Parathyroid adenoma (tissue), 2 donors: Measurements from ENCODE around the gene WNT3.

Source experiments
- H2AFZ ChIP-seq: fragments of 300-600 bp; sonication (generic); one replicate; pipeline ENCODE4 v1.7.0; 2017; ENCODE audit warnings: antibody characterized with exemption, mild to moderate bottlenecking
- H3K27ac ChIP-seq: fragments of 300-600 bp; sonication (generic); one replicate; pipeline ENCODE4 v1.7.0; 2017
- H3K27me3 ChIP-seq: fragments of 300-600 bp; sonication (generic); one replicate; pipeline ENCODE4 v1.7.0; 2017; ENCODE audit warnings: low read length; ENCODE audit not compliant: control insufficient read depth, insufficient read depth
- H3K36me3 ChIP-seq: fragments of 300-600 bp; sonication (generic); one replicate; pipeline ENCODE4 v1.7.0; 2017; ENCODE audit warnings: low read length; ENCODE audit not compliant: control insufficient read depth, insufficient read depth
- H3K4me1 ChIP-seq: fragments of 300-600 bp; sonication (generic); one replicate; pipeline ENCODE4 v1.7.0; 2017; ENCODE audit warnings: control low read depth
- H3K4me2 ChIP-seq: fragments of 300-600 bp; sonication (generic); one replicate; pipeline ENCODE4 v1.7.0; 2017; ENCODE audit warnings: low read length
- H3K4me3 ChIP-seq: fragments of 300-600 bp; sonication (generic); one replicate; pipeline ENCODE4 v1.7.0; 2017; ENCODE audit warnings: low read depth, low read length
- H3K79me2 ChIP-seq: fragments of 300-600 bp; sonication (generic); one replicate; pipeline ENCODE4 v1.7.0; 2017; ENCODE audit warnings: control low read depth
- H3K9ac ChIP-seq: fragments of 300-600 bp; sonication (generic); one replicate; pipeline ENCODE4 v1.7.0; 2017; ENCODE audit warnings: mild to moderate bottlenecking
- H3K9me3 ChIP-seq: fragments of 300-600 bp; sonication (generic); one replicate; pipeline ENCODE4 v1.7.0; 2017; ENCODE audit warnings: low read length; ENCODE audit not compliant: control insufficient read depth
- CTCF ChIP-seq: fragments of 300-600 bp; sonication (generic); IDR thresholded peaks from one replicate; pipeline ENCODE4 v1.7.0; 2017; ENCODE audit warnings: antibody characterized with exemption, mild to moderate bottlenecking
- donor health status: primary hyperparathyroidism.

Gene WNT3

GRCh38 chr17:46814446-46814845 lies 4.0 kb downstream of the WNT3 start:
- H3K4me1 ChIP-seq, result peaks cover 8% of the 10 kb centered on the region
- no peak overlapping the region for H2AFZ ChIP-seq
- H3K27ac ChIP-seq, result no peak overlapping the region
- H3K36me3 ChIP-seq, result no peaks in the 10 kb centered on the region
- no peaks in the 10 kb centered on the region for H3K79me2 ChIP-seq
- no peak for TF ChIP-seq CTCF
- H3K4me3 ChIP-seq, result no peak overlapping the region
- no peaks in the 10 kb centered on the region for H3K9me3 ChIP-seq
- no peaks in the 10 kb centered on the region for H3K27me3 ChIP-seq
- H3K9ac ChIP-seq, result no peak overlapping the region
- no peak overlapping the region for H3K4me2 ChIP-seq

GRCh38 chr17:46813920-46814319 lies 4.6 kb downstream of the WNT3 start:
- Histone ChIP-seq H3K79me2 (no peaks in the 10 kb centered on the region), H3K27me3 (no peaks in the 10 kb centered on the region), H3K4me2 (no peak overlapping the region), H3K4me1 (peaks cover 3% of the 10 kb centered on the region), H3K9ac (no peak overlapping the region), H3K9me3 (no peaks in the 10 kb centered on the region), H3K4me3 (no peak overlapping the region), H2AFZ (no peak overlapping the region), H3K36me3 (no peaks in the 10 kb centered on the region), H3K27ac (no peak overlapping the region)
- no peak for TF ChIP-seq CTCF

- H3K27ac ChIP-seq, result no peak overlapping the region
- H2AFZ ChIP-seq, result no peak overlapping the region
- no peak overlapping the region for H3K4me2 ChIP-seq
- H3K4me1 ChIP-seq, result no peaks in the 10 kb centered on the region
- no peaks in the 10 kb centered on the region for H3K27me3 ChIP-seq
- no peak for TF ChIP-seq CTCF
- no peaks in the 10 kb centered on the region for H3K9me3 ChIP-seq
- H3K4me3 ChIP-seq, result no peak overlapping the region
- H3K79me2 ChIP-seq, result no peaks in the 10 kb centered on the region
- H3K9ac ChIP-seq, result no peak overlapping the region
- H3K36me3 ChIP-seq, result no peaks in the 10 kb centered on the region
These were observed 5.7 kb downstream of the WNT3 start for GRCh38 chr17:46812624-46813318.

GRCh38 chr17:46811978-46812583 lies 6.4 kb downstream of the WNT3 start:
- Histone ChIP-seq H3K9ac (no peak overlapping the region), H3K4me2 (no peak overlapping the region), H3K9me3 (no peaks in the 10 kb centered on the region), H3K27ac (no peak overlapping the region), H3K79me2 (no peaks in the 10 kb centered on the region), H3K27me3 (no peaks in the 10 kb centered on the region), H3K4me1 (no peaks in the 10 kb centered on the region), H3K4me3 (no peak overlapping the region), H3K36me3 (no peaks in the 10 kb centered on the region), H2AFZ (no peak overlapping the region)
- TF ChIP-seq CTCF, result no peak

GRCh38 chr17:46810837-46811236 lies 7.7 kb downstream of the WNT3 start:
- no peaks in the 10 kb centered on the region for H3K9me3 ChIP-seq
- no peak overlapping the region for H3K9ac ChIP-seq
- no peak for TF ChIP-seq CTCF
- H3K4me2 ChIP-seq, result no peak overlapping the region
- no peaks in the 10 kb centered on the region for H3K27me3 ChIP-seq
- H3K4me3 ChIP-seq, result no peak overlapping the region
- H3K36me3 ChIP-seq, result no peaks in the 10 kb centered on the region
- no peak overlapping the region for H2AFZ ChIP-seq
- no peaks in the 10 kb centered on the region for H3K79me2 ChIP-seq
- H3K4me1 ChIP-seq, result no peaks in the 10 kb centered on the region
- H3K27ac ChIP-seq, result no peak overlapping the region
